ENCODE data around the gene MAPKAP1.

The MAPKAP1 gene

GRCh38 chr9:125421591-125422181 is 285.3 kb downstream of the MAPKAP1 start:
- no peak for DNase-seq
- intact Hi-C loops (cut with DNase I), result no loop called here

- DNase-seq, result no peak
- intact Hi-C loops (cut with DNase I), result no loop called here
Observed at GRCh38 chr9:125421166-125421565, 285.8 kb downstream of the MAPKAP1 start.

- intact Hi-C loops (cut with DNase I), result no loop called here
- DNase-seq, result no peak
Observed at GRCh38 chr9:125418404-125418803, 288.6 kb downstream of the MAPKAP1 start.

GRCh38 chr9:125416517-125416916 is 290.5 kb downstream of the MAPKAP1 start:
- intact Hi-C loops (cut with DNase I), result no loop called here

GRCh38 chr9:125415583-125416460 is 291.2 kb downstream of the MAPKAP1 start:
- no peak for DNase-seq
- intact Hi-C loops (cut with DNase I), result no loop called here

More at GRCh38 chr9:125416517-125416916, 290.5 kb downstream of the MAPKAP1 start:
- no peak for DNase-seq

DNA sequence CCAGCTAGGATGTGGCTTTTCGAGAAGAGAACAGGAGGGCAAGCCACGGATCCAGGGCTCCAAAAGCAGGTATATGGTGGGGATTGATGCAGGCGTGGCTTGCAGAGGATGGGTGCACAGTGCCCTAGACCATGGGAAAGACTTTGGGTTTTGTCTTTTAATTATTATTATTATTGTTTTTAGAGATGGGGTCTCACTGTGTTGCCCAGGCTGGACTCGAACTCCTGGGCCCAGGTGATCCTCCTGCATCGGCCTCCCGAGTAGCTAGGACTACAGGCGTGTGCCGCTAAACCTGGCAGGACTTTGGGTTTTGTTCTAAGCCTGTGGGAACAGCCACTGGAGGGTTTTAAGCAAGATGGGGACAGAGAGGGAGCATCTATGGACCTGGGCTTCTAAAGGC is 293.4 kb downstream of the MAPKAP1 start:
- intact Hi-C loops (cut with DNase I), result no loop called here
- DNase-seq, result no peak

DNA sequence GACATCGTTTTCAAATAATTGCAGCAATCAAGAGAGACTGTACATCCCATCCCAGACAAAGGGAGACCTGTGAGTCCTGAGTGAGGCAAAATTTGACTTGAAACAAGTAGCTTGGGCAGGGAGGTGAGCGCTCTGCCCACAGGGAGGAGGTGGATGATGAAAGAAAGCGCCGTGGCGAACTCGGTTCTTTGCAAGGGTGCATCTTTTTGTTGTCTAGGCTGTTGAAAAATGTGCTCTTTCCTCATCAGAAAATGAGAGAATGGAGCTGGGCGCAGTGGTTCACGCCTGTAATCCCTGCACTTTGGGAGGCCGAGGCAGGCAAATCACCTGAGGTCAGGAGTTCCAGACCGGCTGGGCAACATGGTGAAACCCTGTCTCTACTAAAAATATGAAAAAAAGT is 294.8 kb downstream of the MAPKAP1 start:
- intact Hi-C loops (cut with DNase I), result no loop called here

GRCh38 chr9:125411171-125411756 is 295.7 kb downstream of the MAPKAP1 start:
- intact Hi-C loops (cut with DNase I), result no loop called here
- no peak for DNase-seq

More for the DNA sequence above, 294.8 kb downstream of the MAPKAP1 start:
- DNase-seq, result no peak

GRCh38 chr9:125410522-125410894 is 296.5 kb downstream of the MAPKAP1 start:
- intact Hi-C loops (cut with DNase I), result no loop called here
- DNase-seq, result no peak

DNA sequence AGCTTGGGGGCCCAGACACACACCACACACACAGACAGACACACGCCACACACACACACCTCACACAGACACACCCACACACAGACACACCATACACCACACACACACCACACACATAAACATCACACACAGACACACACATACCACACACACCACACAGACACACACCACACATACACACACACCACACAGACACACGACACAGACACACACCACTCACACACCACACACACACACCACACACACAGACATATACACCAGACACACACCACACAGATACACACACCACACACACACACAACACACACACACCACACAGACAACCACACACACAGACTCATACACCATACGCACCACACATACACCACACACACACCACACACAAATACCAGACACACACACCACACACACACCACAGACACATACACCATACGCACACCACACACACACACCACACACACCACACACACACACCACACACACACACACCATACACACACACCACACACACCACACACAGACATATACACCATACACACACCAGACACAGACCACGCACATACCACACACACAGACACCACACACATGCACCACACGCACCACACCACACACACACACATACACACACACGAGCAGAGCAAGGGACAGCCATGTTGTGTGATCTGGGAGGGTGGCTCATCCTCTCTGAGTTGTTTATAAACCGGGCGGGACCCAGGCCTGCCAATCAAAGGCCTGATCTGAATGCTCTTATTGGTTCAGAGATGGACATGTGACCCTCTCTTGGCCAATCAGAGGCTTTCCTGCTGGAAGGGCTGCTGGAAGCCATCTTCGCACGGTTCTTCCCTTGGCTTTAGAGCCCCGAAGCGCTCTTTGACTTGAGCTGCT is 297.1 kb downstream of the MAPKAP1 start:
- DNase-seq, result peak in 16 of 42 donors; percentile 16 to 81 (median 46)

DNA sequence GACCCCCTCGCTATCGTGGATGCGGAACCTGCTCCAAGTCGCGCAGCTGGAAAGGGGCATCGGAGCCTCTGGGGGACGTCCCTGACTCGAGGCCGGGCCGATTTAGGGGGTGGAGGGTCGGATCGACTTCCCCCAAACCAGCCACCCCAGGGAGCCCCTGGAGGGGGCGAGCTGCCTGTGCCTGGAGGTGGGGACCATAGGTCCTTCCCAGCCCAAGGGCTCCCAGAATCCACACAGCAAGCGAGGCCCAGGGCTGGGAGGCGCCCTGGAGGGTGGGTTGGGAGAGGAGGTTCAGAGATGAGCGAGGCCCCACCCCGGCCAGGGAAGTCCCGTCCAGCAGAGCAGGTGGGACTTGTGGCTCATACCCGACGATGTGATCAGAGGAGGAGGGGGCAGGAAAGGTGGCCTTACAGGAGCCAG is 297.8 kb downstream of the MAPKAP1 start:
- intact Hi-C loops (cut with DNase I), result loop anchor here (10.0 kb wide), 1 partner anchor 1086 kb away; no protein-coding TSS in a partner anchor
- DNase-seq, result no peak

More for the DNA sequence above, 297.1 kb downstream of the MAPKAP1 start:
- intact Hi-C loops (cut with DNase I), result loop anchor here (10.0 kb wide), 1 partner anchor 1085 kb away; no protein-coding TSS in a partner anchor

DNA sequence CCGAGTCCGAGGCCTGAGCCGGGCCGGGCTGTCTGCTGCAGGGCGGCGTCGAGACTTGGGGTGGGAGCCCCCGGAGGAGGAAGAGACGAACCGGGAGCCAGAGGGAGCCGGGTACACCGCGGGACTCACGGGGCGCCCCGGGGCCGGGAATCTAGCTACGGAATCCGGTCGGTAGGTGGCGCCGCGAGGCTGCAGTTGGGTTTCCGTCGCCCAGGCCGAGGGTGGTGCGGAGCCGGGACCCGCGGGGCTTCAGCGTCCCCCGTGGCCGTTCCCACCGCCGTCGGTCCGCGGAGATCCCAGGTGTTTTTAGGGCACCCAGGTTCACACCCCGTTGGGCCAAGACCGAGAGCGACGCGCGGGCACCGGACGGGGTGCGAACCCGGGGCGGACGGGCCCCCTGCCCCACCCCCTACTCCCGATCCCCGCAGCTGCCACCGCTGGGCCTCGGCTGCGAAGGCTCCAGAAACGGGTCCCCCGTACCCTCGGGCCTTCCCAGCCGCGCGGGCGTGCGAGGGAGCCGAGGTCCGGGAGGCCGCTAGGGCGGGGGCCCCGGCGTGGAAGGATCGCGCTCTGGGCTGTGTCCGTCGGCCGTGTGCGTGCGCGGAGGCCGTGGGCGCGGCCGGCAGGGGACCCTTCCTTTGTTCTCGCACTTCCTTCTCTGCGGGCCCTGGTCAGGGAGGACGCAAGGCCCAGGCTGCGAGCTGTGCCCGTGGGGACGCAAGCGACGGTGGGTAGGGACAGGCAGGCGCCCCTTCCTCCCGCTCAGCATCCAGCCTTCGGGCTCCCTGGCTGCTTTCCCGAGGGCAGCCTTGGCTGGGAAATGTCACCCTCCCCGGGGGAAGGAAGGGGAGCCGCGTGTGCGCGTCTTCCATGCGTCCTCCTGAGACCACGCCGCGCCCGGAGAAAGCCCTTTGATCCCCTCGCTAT is 298.8 kb downstream of the MAPKAP1 start:
- peak; percentile 39 to 93 (median 84) for DNase-seq
- intact Hi-C loops (cut with DNase I), result loop anchor here (10.0 kb wide), 1 partner anchor 1087 kb away; no protein-coding TSS in a partner anchor

- intact Hi-C loops (cut with DNase I), result loop anchor here (10.0 kb wide), 1 partner anchor 1087 kb away; no protein-coding TSS in a partner anchor
- DNase-seq, result no peak
Observed at GRCh38 chr9:125407432-125407973, 299.5 kb downstream of the MAPKAP1 start.

DNA sequence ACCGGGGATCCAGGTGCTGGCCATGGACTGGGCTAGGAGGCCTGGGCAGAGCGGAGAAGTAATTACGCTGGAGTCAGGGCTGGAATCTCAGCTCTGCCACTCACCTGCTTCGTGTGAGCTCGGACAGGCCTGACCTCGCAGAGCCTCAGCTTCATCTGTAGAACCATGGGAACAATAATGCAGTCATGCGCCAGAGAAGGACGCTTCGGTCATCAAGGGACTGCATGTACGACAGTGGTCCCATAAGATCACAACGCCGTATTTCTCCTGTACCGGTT is 300.3 kb downstream of the MAPKAP1 start:
- intact Hi-C loops (cut with DNase I), result loop anchor here (10.0 kb wide), 1 partner anchor 1088 kb away; no protein-coding TSS in a partner anchor
- no peak for DNase-seq

GRCh38 chr9:125405938-125406809 is 300.8 kb downstream of the MAPKAP1 start:
- intact Hi-C loops (cut with DNase I), result loop anchor here (10.0 kb wide), 1 partner anchor 1089 kb away; no protein-coding TSS in a partner anchor
- no peak for DNase-seq

- intact Hi-C loops (cut with DNase I), result loop anchor here (10.0 kb wide), 1 partner anchor 1090 kb away; no protein-coding TSS in a partner anchor
- no peak for DNase-seq
Observed at GRCh38 chr9:125404733-125405132, 302.3 kb downstream of the MAPKAP1 start.

Measured in head of caudate nucleus (tissue), 42 donors.